Neural cell (in vitro differentiated cells): ENCODE measurements around the gene SLC9A3. TPM values are rescaled to one million over a fixed set of nuclear protein-coding genes. Genes with fewer than 3 reads are reported as not detected.

Experiments used
- H2AFZ ChIP-seq: fragments of 200-600, 300-800 bp; sonication (generic), shearing (Covaris generic); 2 replicates; pipeline ENCODE4 v1.6.0; 2014; ENCODE audit warnings: low read depth, mild to moderate bottlenecking, antibody characterized with exemption, low read length, moderate library complexity
- H3F3A ChIP-seq: fragments of 200-600 bp; shearing (Covaris generic); 2 replicates; pipeline ENCODE4 v1.6.1; 2016; ENCODE audit warnings: mild to moderate bottlenecking, moderate library complexity, mixed read lengths, antibody characterized with exemption, low read length; ENCODE audit not compliant: insufficient read depth, poor library complexity, severe bottlenecking
- H3K27ac ChIP-seq: fragments of 200-600, 300-800 bp; sonication (generic), shearing (Covaris generic); 2 replicates; pipeline ENCODE4 v1.5.1; 2014; ENCODE audit warnings: mild to moderate bottlenecking, low read length, moderate library complexity
- H3K27me3 ChIP-seq: fragments of 300-800, 200-600 bp; sonication (generic), shearing (Covaris generic); 2 replicates; pipeline ENCODE4 v1.6.0; 2014; ENCODE audit warnings: mild to moderate bottlenecking, low read depth, low read length, moderate library complexity; ENCODE audit not compliant: insufficient read depth
- H3K36me3 ChIP-seq: fragments of 300-800, 200-600 bp; sonication (generic), shearing (Covaris generic); 2 replicates; pipeline ENCODE4 v1.5.1; 2014; ENCODE audit warnings: mild to moderate bottlenecking, antibody characterized with exemption, low read length, moderate library complexity; ENCODE audit not compliant: insufficient read depth
- H3K4me2 ChIP-seq: fragments of 300-800, 200-600 bp; sonication (generic), shearing (Covaris generic); 2 replicates; pipeline ENCODE4 v1.6.0; 2014; ENCODE audit warnings: mild to moderate bottlenecking, low read length
- H3K4me3 ChIP-seq: fragments of 300-800, 200-600 bp; sonication (generic), shearing (Covaris generic); 2 replicates; pipeline ENCODE4 v1.5.1; 2014; ENCODE audit warnings: mild to moderate bottlenecking, low read length, moderate library complexity
- H3K79me2 ChIP-seq: fragments of 200-600 bp; shearing (Covaris generic); replicated peaks from 2 replicates; pipeline ENCODE4 v1.6.0; 2014; ENCODE audit warnings: mild to moderate bottlenecking, low read length, moderate library complexity; ENCODE audit not compliant: insufficient read depth
- H3K9ac ChIP-seq: fragments of 300-800, 200-600 bp; sonication (generic), shearing (Covaris generic); 2 replicates; pipeline ENCODE4 v1.6.1; 2016; ENCODE audit warnings: mild to moderate bottlenecking, low read length, mixed read lengths
- H3K9me2 ChIP-seq: fragments of 200-600 bp; shearing (Covaris generic); 2 replicates; pipeline ENCODE4 v1.6.1; 2016; ENCODE audit warnings: mild to moderate bottlenecking, low read length, mixed read lengths; ENCODE audit not compliant: insufficient read depth
- H3K9me3 ChIP-seq: fragments of 200-600, 300-800 bp; sonication (generic), shearing (Covaris generic); 2 replicates; pipeline ENCODE4 v1.6.1; 2016; ENCODE audit warnings: mild to moderate bottlenecking, mixed run types, low read length, moderate library complexity, mixed read lengths
- H4K20me1 ChIP-seq: fragments of 200-600 bp; shearing (Covaris generic); 2 replicates; pipeline ENCODE4 v1.6.1; 2016; ENCODE audit warnings: mild to moderate bottlenecking, mixed run types; ENCODE audit not compliant: insufficient read depth
- EP300 ChIP-seq: fragments of 450-650 bp; conservative IDR thresholded peaks from 2 replicates; pipeline ENCODE4 v1.6.1; 2014; ENCODE audit warnings: antibody characterized with exemption, mild to moderate bottlenecking, moderate library complexity; ENCODE audit not compliant: poor library complexity, severe bottlenecking
- EZH2 ChIP-seq: fragments of 200-600, 300-800 bp; shearing (Covaris generic), sonication (generic); IDR thresholded peaks from 2 replicates; pipeline ENCODE4 v1.6.1; 2014; ENCODE audit warnings: antibody characterized with exemption, low read length, borderline replicate concordance, mild to moderate bottlenecking; ENCODE audit not compliant: insufficient read depth, poor library complexity, severe bottlenecking
- MXI1 ChIP-seq: fragments of 450-650 bp; conservative IDR thresholded peaks from 2 replicates; pipeline ENCODE4 v1.6.1; 2014; ENCODE audit warnings: antibody characterized with exemption, mild to moderate bottlenecking; ENCODE audit not compliant: poor library complexity, severe bottlenecking
- POLR2AphosphoS5 ChIP-seq: IDR thresholded peaks from 2 replicates; pipeline ENCODE4 v1.6.1; 2012
- RAD21 ChIP-seq: fragments of 450-650 bp; conservative IDR thresholded peaks from 2 replicates; pipeline ENCODE4 v1.6.1; 2014; ENCODE audit warnings: antibody characterized with exemption, mild to moderate bottlenecking, moderate library complexity
- SMC3 ChIP-seq: fragments of 450-650 bp; conservative IDR thresholded peaks from 2 replicates; pipeline ENCODE4 v1.6.1; 2014; ENCODE audit warnings: antibody characterized with exemption, mild to moderate bottlenecking, moderate library complexity; ENCODE audit not compliant: poor library complexity
- TAF1 ChIP-seq: IDR thresholded peaks from 2 replicates; pipeline ENCODE4 v1.6.1; 2012; ENCODE audit warnings: low read depth
- polyA plus RNA-seq: library from polyadenylated mRNA; depleted of rRNA; stranded (reverse); fragments of >200 nt; gene quantifications from 2 replicates; pipeline ENCODE4 v1.2.3, GENCODE V29; 2014
- TF ChIP-seq, protein P1 (sequence below): fragments of 450-650 bp; IDR thresholded peaks from 2 replicates; pipeline ENCODE4 v1.5.1; 2014; ENCODE audit warnings: antibody characterized with exemption, mild to moderate bottlenecking, moderate library complexity; ENCODE audit not compliant: poor library complexity, severe bottlenecking
- TF ChIP-seq, protein P2 (sequence below): IDR thresholded peaks from 2 replicates; pipeline ENCODE4 v1.6.1; 2012; ENCODE audit warnings: borderline replicate concordance

SLC9A3 gene
- polyA plus RNA-seq, 1 donor from 2014 or later = 4.0 TPM

DNA sequence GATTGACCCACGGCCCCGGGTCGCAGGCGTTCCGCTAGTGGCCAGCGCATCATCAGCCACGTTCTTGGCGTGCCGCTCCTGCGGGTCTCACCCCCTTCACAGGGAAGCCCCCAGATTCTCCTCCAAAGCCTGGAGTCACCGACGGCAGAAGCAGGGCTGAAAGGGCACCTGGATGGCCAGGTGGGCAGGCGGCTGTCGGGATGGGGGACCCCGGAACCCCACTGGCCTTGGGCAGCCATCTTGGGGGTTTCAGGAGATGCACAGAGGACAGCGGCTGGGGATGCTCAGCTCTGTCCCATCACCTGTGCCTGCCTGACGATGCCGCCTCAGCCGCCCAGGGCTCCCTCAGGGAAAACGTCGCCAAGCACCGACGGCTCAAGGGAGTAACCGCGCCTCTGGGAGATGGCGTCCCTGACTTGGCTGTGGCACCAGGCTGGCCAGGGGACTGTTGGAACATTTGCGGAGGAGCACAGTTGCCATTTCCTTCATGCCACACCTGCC lies 14.1 kb upstream of the SLC9A3 start:
- H3K9me2 ChIP-seq = no peaks in the 10 kb centered on the region
- no peak for TF ChIP-seq POLR2AphosphoS5
- no peak for TF ChIP-seq MXI1
- no peak for TF ChIP-seq SMC3
- TF ChIP-seq, protein P1, sequence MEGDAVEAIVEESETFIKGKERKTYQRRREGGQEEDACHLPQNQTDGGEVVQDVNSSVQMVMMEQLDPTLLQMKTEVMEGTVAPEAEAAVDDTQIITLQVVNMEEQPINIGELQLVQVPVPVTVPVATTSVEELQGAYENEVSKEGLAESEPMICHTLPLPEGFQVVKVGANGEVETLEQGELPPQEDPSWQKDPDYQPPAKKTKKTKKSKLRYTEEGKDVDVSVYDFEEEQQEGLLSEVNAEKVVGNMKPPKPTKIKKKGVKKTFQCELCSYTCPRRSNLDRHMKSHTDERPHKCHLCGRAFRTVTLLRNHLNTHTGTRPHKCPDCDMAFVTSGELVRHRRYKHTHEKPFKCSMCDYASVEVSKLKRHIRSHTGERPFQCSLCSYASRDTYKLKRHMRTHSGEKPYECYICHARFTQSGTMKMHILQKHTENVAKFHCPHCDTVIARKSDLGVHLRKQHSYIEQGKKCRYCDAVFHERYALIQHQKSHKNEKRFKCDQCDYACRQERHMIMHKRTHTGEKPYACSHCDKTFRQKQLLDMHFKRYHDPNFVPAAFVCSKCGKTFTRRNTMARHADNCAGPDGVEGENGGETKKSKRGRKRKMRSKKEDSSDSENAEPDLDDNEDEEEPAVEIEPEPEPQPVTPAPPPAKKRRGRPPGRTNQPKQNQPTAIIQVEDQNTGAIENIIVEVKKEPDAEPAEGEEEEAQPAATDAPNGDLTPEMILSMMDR = no peak
- no peak for TF ChIP-seq EZH2
- TF ChIP-seq, protein P2, sequence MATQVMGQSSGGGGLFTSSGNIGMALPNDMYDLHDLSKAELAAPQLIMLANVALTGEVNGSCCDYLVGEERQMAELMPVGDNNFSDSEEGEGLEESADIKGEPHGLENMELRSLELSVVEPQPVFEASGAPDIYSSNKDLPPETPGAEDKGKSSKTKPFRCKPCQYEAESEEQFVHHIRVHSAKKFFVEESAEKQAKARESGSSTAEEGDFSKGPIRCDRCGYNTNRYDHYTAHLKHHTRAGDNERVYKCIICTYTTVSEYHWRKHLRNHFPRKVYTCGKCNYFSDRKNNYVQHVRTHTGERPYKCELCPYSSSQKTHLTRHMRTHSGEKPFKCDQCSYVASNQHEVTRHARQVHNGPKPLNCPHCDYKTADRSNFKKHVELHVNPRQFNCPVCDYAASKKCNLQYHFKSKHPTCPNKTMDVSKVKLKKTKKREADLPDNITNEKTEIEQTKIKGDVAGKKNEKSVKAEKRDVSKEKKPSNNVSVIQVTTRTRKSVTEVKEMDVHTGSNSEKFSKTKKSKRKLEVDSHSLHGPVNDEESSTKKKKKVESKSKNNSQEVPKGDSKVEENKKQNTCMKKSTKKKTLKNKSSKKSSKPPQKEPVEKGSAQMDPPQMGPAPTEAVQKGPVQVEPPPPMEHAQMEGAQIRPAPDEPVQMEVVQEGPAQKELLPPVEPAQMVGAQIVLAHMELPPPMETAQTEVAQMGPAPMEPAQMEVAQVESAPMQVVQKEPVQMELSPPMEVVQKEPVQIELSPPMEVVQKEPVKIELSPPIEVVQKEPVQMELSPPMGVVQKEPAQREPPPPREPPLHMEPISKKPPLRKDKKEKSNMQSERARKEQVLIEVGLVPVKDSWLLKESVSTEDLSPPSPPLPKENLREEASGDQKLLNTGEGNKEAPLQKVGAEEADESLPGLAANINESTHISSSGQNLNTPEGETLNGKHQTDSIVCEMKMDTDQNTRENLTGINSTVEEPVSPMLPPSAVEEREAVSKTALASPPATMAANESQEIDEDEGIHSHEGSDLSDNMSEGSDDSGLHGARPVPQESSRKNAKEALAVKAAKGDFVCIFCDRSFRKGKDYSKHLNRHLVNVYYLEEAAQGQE = no peak
- no peak for TF ChIP-seq TAF1
- TF ChIP-seq EP300 = no peak
- TF ChIP-seq RAD21 = no peak
- H4K20me1 ChIP-seq = no peaks in the 10 kb centered on the region
- no peak overlapping the region for H3K9ac ChIP-seq
- H3K27ac ChIP-seq = no peak overlapping the region
- H3F3A ChIP-seq = no peaks in the 10 kb centered on the region
- H3K36me3 ChIP-seq = no peaks in the 10 kb centered on the region
- no peak overlapping the region for H2AFZ ChIP-seq
- H3K79me2 ChIP-seq = no peaks in the 10 kb centered on the region
- no peak overlapping the region for H3K4me3 ChIP-seq
- H3K4me2 ChIP-seq = no peak overlapping the region
- H3K9me3 ChIP-seq = no peaks in the 10 kb centered on the region
- no peaks in the 10 kb centered on the region for H3K27me3 ChIP-seq

DNA sequence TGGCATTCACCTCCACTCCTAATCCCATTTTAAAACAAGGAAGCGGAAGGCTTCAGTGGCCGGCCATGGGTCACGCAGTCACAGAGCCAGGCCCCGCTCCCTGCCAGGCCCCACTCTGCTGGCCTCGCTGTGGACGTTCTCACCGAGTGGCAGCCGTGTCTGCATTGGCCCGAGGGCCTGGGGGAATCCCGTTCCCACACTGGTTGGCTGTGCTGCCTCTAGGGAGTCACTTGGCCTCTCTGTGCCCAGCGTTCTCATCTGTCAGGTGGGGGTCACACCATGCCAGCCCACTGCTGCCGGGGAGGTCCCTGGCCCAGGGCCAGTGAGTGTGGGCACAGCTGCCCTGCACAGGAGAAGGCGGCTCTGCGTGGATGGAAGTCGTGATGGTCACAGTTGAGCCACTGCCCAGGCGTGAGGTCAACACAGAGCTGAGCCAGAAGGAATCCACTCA lies 13.4 kb upstream of the SLC9A3 start:
- Histone ChIP-seq H2AFZ (no peak overlapping the region), H3K9ac (no peak overlapping the region), H3K4me2 (no peak overlapping the region), H3K27me3 (no peaks in the 10 kb centered on the region), H3K9me3 (no peaks in the 10 kb centered on the region), H3K9me2 (no peaks in the 10 kb centered on the region), H3F3A (no peaks in the 10 kb centered on the region), H3K36me3 (no peaks in the 10 kb centered on the region), H3K27ac (no peak overlapping the region), H4K20me1 (no peaks in the 10 kb centered on the region), H3K79me2 (no peaks in the 10 kb centered on the region), H3K4me3 (no peak overlapping the region)
- no peak for TF ChIP-seq TAF1
- TF ChIP-seq, protein P2 = no peak
- TF ChIP-seq EP300 = no peak
- no peak for TF ChIP-seq POLR2AphosphoS5
- TF ChIP-seq, protein P1 = no peak
- TF ChIP-seq SMC3 = no peak
- TF ChIP-seq RAD21 = no peak
- no peak for TF ChIP-seq MXI1
- no peak for TF ChIP-seq EZH2
